HCT116 (cell line): ENCODE measurements around the gene MUC13. TPM values are rescaled to one million over a fixed set of nuclear protein-coding genes. Genes with fewer than 3 reads are reported as not detected.
"Not testable (repeated sequence)": the region's sequence is repeated elsewhere in the genome, so short reads cannot be mapped to it uniquely, and the experiment has no call there.

ENCODE experiments used
- ATAC-seq: fragments of 200-7000 bp; cut with Tn5 transposase; 2 replicates; pipeline ENCODE4 v1.9.1; 2020; ENCODE audit warnings: mild to moderate bottlenecking, moderate library complexity
- BruUV-seq: library from RNA; stranded (reverse); fragments of 400-500 nt; replicated peaks from 2 replicates; lab custom pipeline; 2021; lab: Mats Ljungman, UMichigan
- CTCF ChIA-PET: fragments of 300-600 bp; sonication (Branson Sonifier 250); formaldehyde crosslinking; loops from one replicate; lab custom pipeline; 2021; ENCODE audit warnings: antibody characterized with exemption; lab: Charles Lee
- POLR2A ChIA-PET: fragments of 300-600, 350-600 bp; sonication (Branson Sonifier 250); formaldehyde crosslinking; loops from one replicate; lab custom pipeline; 2021; ENCODE audit warnings: antibody characterized with exemption; lab: Charles Lee
- RAD21 ChIA-PET, 2 experiments: fragments of 300-600 bp; sonication (Branson Sonifier 250); formaldehyde crosslinking; loops; one replicate each; lab custom pipeline; 2023; ENCODE audit warnings: low total read pairs in 2 of 2; ENCODE audit not compliant: uncharacterized antibody in 2 of 2, unreplicated experiment in 2 of 2, low non-redundant PET in 1 of 2; lab: Charles Lee
- DNase-seq: peaks from one replicate; pipeline ENCODE4 v3.0.0-alpha.2; 2010; ENCODE audit warnings: low read depth, low spot score
- H2AFZ ChIP-seq: fragments of 200-600 bp; shearing (Covaris generic), sonication (generic); 2 replicates; pipeline ENCODE4 v1.6.1; 2017; ENCODE audit warnings: low read depth, mixed run types, mixed read lengths, antibody characterized with exemption, low read length; ENCODE audit not compliant: poor library complexity, severe bottlenecking
- H3K27ac ChIP-seq: 2 replicates; pipeline ENCODE4 v1.5.1; 2012; ENCODE audit warnings: low read depth, low read length
- H3K27me3 ChIP-seq: fragments of 200-600 bp; sonication (generic); 2 replicates; pipeline ENCODE4 v1.6.1; 2016; ENCODE audit warnings: mixed run types, low read length, mixed read lengths; ENCODE audit not compliant: insufficient read depth
- H3K36me3 ChIP-seq, 2 experiments: fragments of 200-500 bp in 1 of 2; fragments of 200-600 bp in 1 of 2; sonication (Bioruptor generic) in 1 of 2; sonication (generic) in 1 of 2; 2 replicates each; pipeline versions ENCODE4 v1.5.1 to v1.6.1; 2014 to 2016; ENCODE audit warnings: low read length in 2 of 2, inconsistent platforms in 1 of 2, mixed read lengths in 1 of 2, mixed run types in 1 of 2; ENCODE audit not compliant: insufficient read depth in 2 of 2, control insufficient read depth in 1 of 2
- H3K4me1 ChIP-seq, 2 experiments: fragments of 200-600 bp in 1 of 2; sonication (generic) in 1 of 2; 2 replicates each; pipeline versions ENCODE4 v1.5.1 to v1.6.1; 2012 to 2017; ENCODE audit warnings: low read length in 2 of 2, inconsistent platforms in 1 of 2, mild to moderate bottlenecking in 1 of 2, mixed read lengths in 1 of 2, mixed run types in 1 of 2, moderate library complexity in 1 of 2; ENCODE audit not compliant: insufficient read depth in 2 of 2, control insufficient read depth in 1 of 2
- H3K4me2 ChIP-seq: fragments of 200-600 bp; sonication (generic); 2 replicates; pipeline ENCODE4 v1.6.1; 2017; ENCODE audit warnings: mixed run types, low read length, mixed read lengths
- H3K4me3 ChIP-seq, 2 experiments: fragments of 200-600 bp in 1 of 2; sonication (generic) in 1 of 2; replicated peaks in 1 of 2; 2 replicates each; pipeline ENCODE4 v1.5.1; 2011 to 2016; ENCODE audit warnings: low read length in 2 of 2, control low read depth in 1 of 2, low read depth in 1 of 2, mild to moderate bottlenecking in 1 of 2, mixed read lengths in 1 of 2, mixed run types in 1 of 2
- H3K79me2 ChIP-seq: fragments of 200-600 bp; sonication (generic); 2 replicates; pipeline ENCODE4 v1.6.1; 2017; ENCODE audit warnings: mild to moderate bottlenecking, mixed run types, low read length, moderate library complexity, mixed read lengths; ENCODE audit not compliant: insufficient read depth
- H3K9ac ChIP-seq: fragments of 200-600 bp; sonication (generic); 2 replicates; pipeline ENCODE4 v1.6.1; 2016; ENCODE audit warnings: low read length, mixed read lengths
- H3K9me2 ChIP-seq: fragments of 200-600 bp; sonication (generic), shearing (Covaris generic); 2 replicates; pipeline ENCODE4 v1.6.1; 2017; ENCODE audit warnings: mixed run types, mild to moderate bottlenecking, moderate library complexity; ENCODE audit not compliant: insufficient read depth
- H3K9me3 ChIP-seq, 2 experiments: fragments of 200-500 bp in 1 of 2; fragments of 200-600 bp in 1 of 2; sonication (Bioruptor generic) in 1 of 2; sonication (generic) in 1 of 2; 2 replicates each; pipeline ENCODE4 v1.6.1; 2014 to 2017; ENCODE audit warnings: low read length in 2 of 2, mixed read lengths in 2 of 2, inconsistent platforms in 1 of 2, low read depth in 1 of 2, mild to moderate bottlenecking in 1 of 2, mixed run types in 1 of 2, moderate library complexity in 1 of 2; ENCODE audit not compliant: control insufficient read depth in 1 of 2, insufficient read depth in 1 of 2
- H4K20me1 ChIP-seq: fragments of 200-600 bp; sonication (generic), shearing (Covaris generic); 2 replicates; pipeline ENCODE4 v1.6.1; 2017; ENCODE audit warnings: mixed run types, mild to moderate bottlenecking, moderate library complexity; ENCODE audit not compliant: insufficient read depth
- EZH2 ChIP-seq: fragments of 200-600 bp; sonication (generic); IDR thresholded peaks from 2 replicates; pipeline ENCODE4 v1.6.1; 2017; ENCODE audit warnings: antibody characterized with exemption, mixed run types
- EZH2phosphoT487 ChIP-seq: fragments of 200-600 bp; IDR thresholded peaks from 2 replicates; pipeline ENCODE4 v1.6.1; 2018; ENCODE audit warnings: antibody characterized with exemption, borderline replicate concordance
- POLR2A ChIP-seq: IDR thresholded peaks from 2 replicates; pipeline ENCODE4 v1.7.0; 2011; ENCODE audit warnings: borderline replicate concordance; ENCODE audit not compliant: insufficient read depth, insufficient read length; ENCODE audit errors: extremely low read depth
- RAD21 ChIP-seq: IDR thresholded peaks from 2 replicates; pipeline ENCODE4 v1.6.1; 2012; ENCODE audit warnings: low read depth, mild to moderate bottlenecking
- TCF7L2 ChIP-seq: IDR thresholded peaks from 2 replicates; pipeline ENCODE4 v1.7.0; 2011; ENCODE audit warnings: borderline replicate concordance, inconsistent platforms; ENCODE audit not compliant: insufficient read depth, insufficient read length; ENCODE audit errors: extremely low read depth
- intact Hi-C: fragments of 100-400 bp; cut with micrococcal nuclease; formaldehyde crosslinking; loops from 2 replicates; pipeline ENCODE4 v1.10.0; 2022
- total RNA-seq: library from RNA; stranded (reverse); gene quantifications from one replicate; pipeline ENCODE4 v1.2.1, GENCODE V29; 2021; ENCODE audit not compliant: unreplicated experiment
- TF ChIP-seq, protein P1 (sequence below), 3 experiments: fragments of 200-600 bp in 1 of 3; sonication (generic) in 1 of 3; IDR thresholded peaks in 2 of 3; conservative IDR thresholded peaks in 1 of 3; 2 replicates each; pipeline ENCODE4 v1.5.1; 2012 to 2017; ENCODE audit warnings: low read depth in 2 of 3, low read length in 2 of 3, antibody characterized with exemption in 1 of 3, borderline replicate concordance in 1 of 3, control low read depth in 1 of 3, mild to moderate bottlenecking in 1 of 3, mixed read lengths in 1 of 3, mixed run types in 1 of 3, moderate library complexity in 1 of 3; ENCODE audit not compliant: insufficient read depth in 1 of 3

The MUC13 gene
- total RNA-seq, 1 experiment from 2014 or later, result 0.44 TPM

DNA sequence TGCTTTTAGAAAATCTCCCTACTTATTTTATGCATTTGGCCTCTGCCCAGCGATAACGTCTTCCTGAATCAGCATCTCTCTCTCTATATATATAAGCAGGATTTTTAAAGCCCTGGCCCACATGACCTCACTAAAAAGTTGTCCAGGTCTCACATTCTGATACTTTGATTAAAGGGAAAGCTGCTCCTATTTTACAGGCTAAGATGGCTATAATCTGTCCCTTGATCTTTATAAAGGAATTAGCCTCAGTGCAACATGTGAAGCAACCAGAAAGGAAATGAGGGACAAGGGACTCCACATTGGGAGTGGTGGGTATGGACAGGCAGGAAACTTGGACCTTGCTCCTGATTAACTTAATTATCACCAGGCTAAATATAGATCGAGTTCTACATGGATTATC is 25.6 kb upstream of the MUC13 start (continued):
- TF ChIP-seq, protein P1, sequence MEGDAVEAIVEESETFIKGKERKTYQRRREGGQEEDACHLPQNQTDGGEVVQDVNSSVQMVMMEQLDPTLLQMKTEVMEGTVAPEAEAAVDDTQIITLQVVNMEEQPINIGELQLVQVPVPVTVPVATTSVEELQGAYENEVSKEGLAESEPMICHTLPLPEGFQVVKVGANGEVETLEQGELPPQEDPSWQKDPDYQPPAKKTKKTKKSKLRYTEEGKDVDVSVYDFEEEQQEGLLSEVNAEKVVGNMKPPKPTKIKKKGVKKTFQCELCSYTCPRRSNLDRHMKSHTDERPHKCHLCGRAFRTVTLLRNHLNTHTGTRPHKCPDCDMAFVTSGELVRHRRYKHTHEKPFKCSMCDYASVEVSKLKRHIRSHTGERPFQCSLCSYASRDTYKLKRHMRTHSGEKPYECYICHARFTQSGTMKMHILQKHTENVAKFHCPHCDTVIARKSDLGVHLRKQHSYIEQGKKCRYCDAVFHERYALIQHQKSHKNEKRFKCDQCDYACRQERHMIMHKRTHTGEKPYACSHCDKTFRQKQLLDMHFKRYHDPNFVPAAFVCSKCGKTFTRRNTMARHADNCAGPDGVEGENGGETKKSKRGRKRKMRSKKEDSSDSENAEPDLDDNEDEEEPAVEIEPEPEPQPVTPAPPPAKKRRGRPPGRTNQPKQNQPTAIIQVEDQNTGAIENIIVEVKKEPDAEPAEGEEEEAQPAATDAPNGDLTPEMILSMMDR (IDR thresholded peaks at IDR 0.05 in 2 of 3, conservative IDR thresholded peaks at IDR 0.05 in 1 of 3; ENCODE audit: borderline replicate concordance in 1 of 3, insufficient read depth in 1 of 3, low read depth in 2 of 3, low read length in 2 of 3), result no peak
- no peak for TF ChIP-seq TCF7L2
- TF ChIP-seq EZH2phosphoT487, result no peak
- TF ChIP-seq POLR2A, result no peak
- no peak for TF ChIP-seq RAD21
- no peak for TF ChIP-seq EZH2

- intact Hi-C loops, H3K4me2 ChIP-seq, H3K27me3 ChIP-seq, H3K79me2 ChIP-seq, H3K27ac ChIP-seq, H3K4me1 ChIP-seq, ATAC-seq, DNase-seq, H3K9me3 ChIP-seq, POLR2A ChIA-PET, BruUV-seq, H3K9ac ChIP-seq, CTCF ChIA-PET, H3K4me3 ChIP-seq, H3K36me3 ChIP-seq, H3K9me2 ChIP-seq, H4K20me1 ChIP-seq, RAD21 ChIA-PET, H2AFZ ChIP-seq: not testable (repeated sequence)
Measured at GRCh38 chr3:124957951-124958350, 23.4 kb upstream of the MUC13 start.
